H1 (cell line): ENCODE results near the gene DTD1. TPM values are rescaled to one million over a fixed set of nuclear protein-coding genes. Genes with fewer than 3 reads are reported as not detected.

Experiments used
- CTCF ChIA-PET: fragments of 300-600 bp; sonication (Branson Sonifier 250); formaldehyde crosslinking; loops from one replicate; lab custom pipeline; 2021; ENCODE audit not compliant: partially characterized antibody; lab: Charles Lee
- POLR2A ChIA-PET: fragments of 300-600 bp; sonication (Branson Sonifier 250); formaldehyde crosslinking; loops from one replicate; lab custom pipeline; 2021; ENCODE audit warnings: inconsistent platforms; ENCODE audit not compliant: partially characterized antibody; lab: Charles Lee
- DNase-seq, 2 experiments: peaks; one replicate each; pipeline versions ENCODE4 v3.0.0 to v3.0.0-alpha.2; 2010 to 2022; ENCODE audit warnings: low spot score in 2 of 2, low read depth in 1 of 2, mixed read lengths in 1 of 2
- FAIRE-seq: peaks from 2 replicates; lab custom pipeline; 2011; peaks lifted over from hg19 to GRCh38; lab: Jason Lieb, UNC
- H2AFZ ChIP-seq: 2 replicates; pipeline ENCODE4 v1.8.1; 2012; ENCODE audit warnings: low read length, inconsistent platforms
- H2AK5ac ChIP-seq: 2 replicates; pipeline ENCODE4 v1.6.1; 2013; ENCODE audit warnings: low read depth, low read length
- H2BK120ac ChIP-seq: replicated peaks from 2 replicates; pipeline ENCODE3; 2013; ENCODE audit warnings: low read depth, low read length, inconsistent platforms
- H2BK12ac ChIP-seq: 2 replicates; pipeline ENCODE4 v1.6.1; 2013; ENCODE audit warnings: low read depth, low read length
- H2BK15ac ChIP-seq: 2 replicates; pipeline ENCODE4 v1.6.1; 2013; ENCODE audit warnings: low read length
- H2BK20ac ChIP-seq: 2 replicates; pipeline ENCODE4 v1.6.1; 2013; ENCODE audit warnings: low read length
- H2BK5ac ChIP-seq: 2 replicates; pipeline ENCODE4 v1.6.1; 2013; ENCODE audit warnings: low read depth, low read length
- H3K14ac ChIP-seq: 2 replicates; pipeline ENCODE4 v1.6.1; 2013; ENCODE audit warnings: inconsistent platforms; ENCODE audit not compliant: insufficient read length
- H3K18ac ChIP-seq: 2 replicates; pipeline ENCODE4 v1.6.1; 2013; ENCODE audit warnings: low read length; ENCODE audit errors: extremely low read depth
- H3K23ac ChIP-seq: 2 replicates; pipeline ENCODE4 v1.6.1; 2013; ENCODE audit warnings: inconsistent platforms; ENCODE audit not compliant: insufficient read length
- H3K23me2 ChIP-seq: 2 replicates; pipeline ENCODE4 v1.6.1; 2013; ENCODE audit warnings: low read depth, low read length
- H3K27ac ChIP-seq: 2 replicates; pipeline ENCODE4 v1.6.1; 2011; ENCODE audit warnings: low read depth, low read length, inconsistent platforms
- H3K27me3 ChIP-seq, 4 experiments: replicated peaks in 1 of 4; 1 replicate in 1 of 4; 2 replicates in 3 of 4; pipeline versions ENCODE4 v1.6.1 to v1.8.1; 2011 to 2013; ENCODE audit warnings: low read length in 3 of 4, mild to moderate bottlenecking in 3 of 4, inconsistent platforms in 2 of 4, mixed read lengths in 2 of 4, moderate library complexity in 1 of 4; ENCODE audit not compliant: control insufficient read depth in 3 of 4, insufficient read depth in 3 of 4; ENCODE audit errors: extremely low read depth in 1 of 4
- H3K36me3 ChIP-seq, 4 experiments: 2 replicates each; pipeline versions ENCODE4 v1.6.1 to v1.8.1; 2011 to 2013; ENCODE audit warnings: mild to moderate bottlenecking in 4 of 4, low read length in 3 of 4, moderate library complexity in 2 of 4, control low read depth in 1 of 4, inconsistent platforms in 1 of 4; ENCODE audit not compliant: insufficient read depth in 4 of 4, control insufficient read depth in 2 of 4
- H3K4ac ChIP-seq: replicated peaks from 2 replicates; pipeline ENCODE3; 2013; ENCODE audit warnings: low read length, low read depth, mixed read lengths, inconsistent platforms; ENCODE audit not compliant: insufficient read length
- H3K4me1 ChIP-seq, 4 experiments: replicated peaks in 1 of 4; 1 replicate in 1 of 4; 2 replicates in 3 of 4; pipeline versions ENCODE4 v1.6.1 to v1.8.1; 2011 to 2013; ENCODE audit warnings: low read length in 3 of 4, inconsistent platforms in 2 of 4, mixed read lengths in 1 of 4; ENCODE audit not compliant: insufficient read depth in 4 of 4, control insufficient read depth in 3 of 4
- H3K4me2 ChIP-seq, 2 experiments: 2 replicates each; pipeline versions ENCODE4 v1.6.1 to v1.8.1; 2011 to 2013; ENCODE audit warnings: low read depth in 2 of 2, low read length in 2 of 2, control low read depth in 1 of 2, inconsistent platforms in 1 of 2, mild to moderate bottlenecking in 1 of 2; ENCODE audit not compliant: insufficient read depth in 1 of 2
- H3K4me3 ChIP-seq, 4 experiments: fragments of 200-600, 300-600 bp in 1 of 4; sonication (generic), shearing (Covaris generic), sonication (Bioruptor Twin) in 1 of 4; 2 replicates each; pipeline versions ENCODE4 v1.5.1 to v1.8.1; 2011 to 2016; ENCODE audit warnings: low read length in 4 of 4, low read depth in 3 of 4, control low read depth in 2 of 4, inconsistent platforms in 2 of 4, mild to moderate bottlenecking in 2 of 4, mixed read lengths in 1 of 4, moderate library complexity in 1 of 4; ENCODE audit not compliant: insufficient read depth in 2 of 4; ENCODE audit errors: extremely low read depth in 1 of 4
- H3K56ac ChIP-seq: replicated peaks from 2 replicates; pipeline ENCODE3; 2013; ENCODE audit warnings: low read depth, mild to moderate bottlenecking, mixed read lengths, low read length, inconsistent platforms; ENCODE audit not compliant: insufficient read length
- H3K79me1 ChIP-seq: 2 replicates; pipeline ENCODE4 v1.6.1; 2013; ENCODE audit warnings: low read depth, low read length, control low read depth
- H3K79me2 ChIP-seq, 2 experiments: 2 replicates each; pipeline versions ENCODE4 v1.6.1 to v1.8.1; 2012 to 2013; ENCODE audit warnings: low read length in 2 of 2, mild to moderate bottlenecking in 2 of 2, inconsistent platforms in 1 of 2; ENCODE audit not compliant: insufficient read depth in 2 of 2, control insufficient read depth in 1 of 2
- H3K9ac ChIP-seq, 4 experiments: replicated peaks in 1 of 4; 1 replicate in 1 of 4; 2 replicates in 3 of 4; pipeline versions ENCODE4 v1.6.1 to v1.8.1; 2011 to 2013; ENCODE audit warnings: low read depth in 3 of 4, low read length in 3 of 4, control low read depth in 2 of 4, mild to moderate bottlenecking in 2 of 4, moderate library complexity in 2 of 4, inconsistent platforms in 1 of 4; ENCODE audit errors: extremely low read depth in 1 of 4
- H3K9me3 ChIP-seq, 2 experiments: 2 replicates each; pipeline versions ENCODE4 v1.6.1 to v1.8.1; 2012 to 2013; ENCODE audit warnings: mild to moderate bottlenecking in 2 of 2, moderate library complexity in 2 of 2, control low read depth in 1 of 2, inconsistent platforms in 1 of 2, low read depth in 1 of 2, low read length in 1 of 2, mixed read lengths in 1 of 2; ENCODE audit not compliant: insufficient read depth in 2 of 2
- H4K20me1 ChIP-seq, 2 experiments: replicated peaks in 1 of 2; 2 replicates each; pipeline versions ENCODE3 to v1.8.1; 2011 to 2013; ENCODE audit warnings: inconsistent platforms in 2 of 2, low read length in 2 of 2, mild to moderate bottlenecking in 1 of 2; ENCODE audit not compliant: insufficient read depth in 2 of 2, control insufficient read depth in 1 of 2
- H4K5ac ChIP-seq: 2 replicates; pipeline ENCODE4 v1.6.1; 2013; ENCODE audit warnings: low read length, low read depth, mixed read lengths, inconsistent platforms; ENCODE audit not compliant: insufficient read length
- H4K8ac ChIP-seq: 2 replicates; pipeline ENCODE4 v1.8.0; 2013; ENCODE audit warnings: mild to moderate bottlenecking, moderate library complexity, low read length, inconsistent platforms; ENCODE audit not compliant: insufficient read depth; ENCODE audit errors: extremely low read depth
- H4K91ac ChIP-seq: replicated peaks from 2 replicates; pipeline ENCODE3; 2013; ENCODE audit warnings: low read length, mixed read lengths, inconsistent platforms; ENCODE audit not compliant: insufficient read length
- FOSL1 ChIP-seq: IDR thresholded peaks from 2 replicates; pipeline ENCODE4 v1.6.1; 2011; ENCODE audit warnings: mild to moderate bottlenecking, low read depth, low read length, moderate library complexity; ENCODE audit not compliant: insufficient read depth
- HDAC6 ChIP-seq: IDR thresholded peaks from one replicate; pipeline ENCODE4 v1.7.1; 2012; ENCODE audit warnings: low read depth, mild to moderate bottlenecking, inconsistent platforms, low read length, moderate library complexity
- KDM4A ChIP-seq: IDR thresholded peaks from one replicate; pipeline ENCODE4 v1.7.1; 2012; ENCODE audit warnings: low read depth, mild to moderate bottlenecking, moderate library complexity, low read length, inconsistent platforms; ENCODE audit not compliant: severe bottlenecking
- RAD21 ChIP-seq, 2 experiments: IDR thresholded peaks in 1 of 2; conservative IDR thresholded peaks in 1 of 2; 2 replicates each; pipeline ENCODE4 v1.6.1; 2011; ENCODE audit warnings: low read depth in 2 of 2, low read length in 2 of 2, improper control_type of control experiment in 1 of 2, inconsistent platforms in 1 of 2, mild to moderate bottlenecking in 1 of 2, moderate library complexity in 1 of 2
- SP4 ChIP-seq: IDR thresholded peaks from 2 replicates; pipeline ENCODE4 v1.6.1; 2012; ENCODE audit warnings: low read length, inconsistent platforms
- TAF1 ChIP-seq: IDR thresholded peaks from 2 replicates; pipeline ENCODE4 v1.6.1; 2011; ENCODE audit warnings: mild to moderate bottlenecking, low read depth, low read length
- WGBS, 2 experiments: shearing (Covaris generic) in 1 of 2; methylation state at CpG; one replicate each; pipeline versions ENCODE4 v1.1.6 to v1.1.7; 2013 to 2015; ENCODE audit warnings: low lambda C conversion rate in 2 of 2, mixed read lengths in 2 of 2, inconsistent platforms in 1 of 2, low coverage in 1 of 2, missing lambda C conversion rate in 1 of 2; ENCODE audit not compliant: insufficient replicate concordance in 2 of 2, insufficient coverage in 1 of 2, insufficient read length in 1 of 2; ENCODE audit errors: extremely low coverage in 1 of 2, missing lambda C conversion rate in 1 of 2; 5-methylcytosine and 5-hydroxymethylcytosine counted together
- polyA plus RNA-seq, 7 experiments: library from polyadenylated mRNA; depleted of rRNA in 3 of 7; stranded (reverse) in 5 of 7; unstranded in 2 of 7; fragments of >200 nt in 5 of 7; fragments of 200-250 nt in 2 of 7; gene quantifications; 1 replicate in 5 of 7; 2 replicates in 1 of 7; 4 replicates in 1 of 7; pipeline versions ENCODE4 v1.2.1 to v1.2.3, GENCODE V29; 2011 to 2013; ENCODE audit warnings: missing spikeins in 2 of 7, mixed read lengths in 2 of 7
- total RNA-seq: library from RNA; stranded (reverse); fragmentation: NEBNext Ultra II Directional; extraction: Animal tissue kit (Norgen Biotek cat#: 25700); gene quantifications from 2 replicates; pipeline ENCODE4 v1.2.1, GENCODE V29; 2021

The DTD1 gene
- total and polyA plus RNA-seq, 2 of the 8 experiments (the other 6 are each of a cell fraction or from before 2014, with no cell fraction given), result 49.7 to 66.6 TPM

- H3K23me2 ChIP-seq, result no peaks in the 10 kb centered on the region
- no peak for TF ChIP-seq TAF1
- no peak for TF ChIP-seq HDAC6
- TF ChIP-seq KDM4A, result no peak
- TF ChIP-seq RAD21 (IDR thresholded peaks at IDR 0.05 in 1 of 2, conservative IDR thresholded peaks at IDR 0.05 in 1 of 2; ENCODE audit: low read depth in 2 of 2, low read length in 2 of 2), result no peak
- no peak for TF ChIP-seq SP4
- TF ChIP-seq FOSL1, result no peak
- TF ChIP-seq, all 59 proteins: peak for 0
- Histone ChIP-seq H3K4me3 (no peak overlapping the region), H3K79me2 (no peaks in the 10 kb centered on the region), H2BK15ac (no peak overlapping the region), H3K4me1 (no peaks in the 10 kb centered on the region), H3K18ac (no peak overlapping the region), H3K4ac (no peak overlapping the region), H3K23ac (no peak overlapping the region), H3K27me3 (no peaks in the 10 kb centered on the region), H4K5ac (no peak overlapping the region), H4K8ac (no peak overlapping the region; the same call in 1 of the 2 replicates), H2BK120ac (no peak overlapping the region), H3K79me1 (no peaks in the 10 kb centered on the region; the same call in 1 of the 2 replicates), H2BK5ac (no peak overlapping the region), H3K4me2 (no peak overlapping the region), H3K9ac (no peak overlapping the region), H3K9me3 (no peaks in the 10 kb centered on the region), H3K14ac (no peak overlapping the region), H2AFZ (no peak overlapping the region), H2AK5ac (no peak overlapping the region), H2BK20ac (no peak overlapping the region), H4K20me1 (peaks cover 0 to 1% of the 10 kb centered on the region in 2 experiments), H4K91ac (no peak overlapping the region), H3K27ac (no peak overlapping the region), H3K36me3 (no peaks in the 10 kb centered on the region), H2BK12ac (no peak overlapping the region; the same call in 1 of the 2 replicates), H3K56ac (no peak overlapping the region)
- DNase-seq (no peak), FAIRE-seq (no peak)
- ChIA-PET POLR2A (interaction anchor here (0.7 to 1.8 kb wide), 2 partner anchors 9 to 17 kb away, joined by 4 read pairs; no protein-coding TSS in a partner anchor), CTCF (interaction anchor here (0.9 to 1.7 kb wide), 5 partner anchors 9 to 957 kb away, joined by 3 to 6 read pairs (median 3); no protein-coding TSS in a partner anchor)
- 100% methylated on average over 3 of the region's 3 CpGs; no CpG with 5 or more reads in 1 of the 2 experiments for WGBS, 2 experiments
Measured at GRCh38 chr20:18705490-18705889, 117.6 kb downstream of the DTD1 start.
